GM19351 (cell line): Measurements from ENCODE around the gene TRIM43.
"Not testable (repeated sequence)": the region's sequence is repeated elsewhere in the genome, so short reads cannot be mapped to it uniquely, and the experiment has no call there.

Source experiments
- ATAC-seq: cut with Tn5 transposase; IDR thresholded peaks from one replicate; pipeline ENCODE4 v1.9.1; 2021; ENCODE audit warnings: mild to moderate bottlenecking, moderate library complexity; ENCODE audit not compliant: unreplicated experiment

TRIM43 gene

DNA sequence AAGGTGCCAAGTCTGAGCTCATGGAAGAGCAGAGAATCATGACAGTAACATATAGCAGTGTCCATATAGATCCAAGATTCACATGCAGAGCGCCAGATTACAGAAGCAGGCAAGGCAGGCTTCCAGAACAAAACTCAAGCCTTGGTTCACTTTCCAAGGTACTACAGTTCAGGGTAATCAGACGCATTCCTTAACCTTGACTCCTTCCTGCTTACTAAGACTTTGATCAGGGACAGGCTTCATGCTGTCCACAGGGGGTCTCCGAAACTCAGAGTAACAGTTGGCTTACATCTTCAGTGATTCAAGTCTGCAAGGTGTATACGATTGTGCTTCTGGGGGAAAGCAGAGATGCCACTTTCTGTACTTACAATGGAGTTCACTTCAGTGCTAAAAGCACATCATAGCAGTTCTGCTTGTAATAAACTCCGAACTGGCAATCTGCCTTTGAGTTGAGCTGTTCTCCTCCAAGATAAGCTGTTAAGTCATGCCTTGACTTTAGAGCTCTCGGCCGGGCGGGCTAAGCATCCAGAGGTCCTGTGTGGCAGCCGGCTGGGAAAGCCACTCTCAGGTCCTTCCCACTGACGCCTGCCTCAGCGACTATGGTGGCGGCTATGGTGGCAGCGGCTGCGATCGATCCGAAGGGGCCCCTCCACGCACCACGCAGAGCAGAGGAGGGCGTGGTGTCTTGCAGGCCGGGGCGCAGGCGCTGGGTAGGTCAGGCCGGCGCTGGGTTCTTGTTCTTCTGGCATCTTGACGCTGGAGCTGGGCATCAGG lies 48.9 kb downstream of the TRIM43 start:
- not testable (repeated sequence) for ATAC-seq

DNA sequence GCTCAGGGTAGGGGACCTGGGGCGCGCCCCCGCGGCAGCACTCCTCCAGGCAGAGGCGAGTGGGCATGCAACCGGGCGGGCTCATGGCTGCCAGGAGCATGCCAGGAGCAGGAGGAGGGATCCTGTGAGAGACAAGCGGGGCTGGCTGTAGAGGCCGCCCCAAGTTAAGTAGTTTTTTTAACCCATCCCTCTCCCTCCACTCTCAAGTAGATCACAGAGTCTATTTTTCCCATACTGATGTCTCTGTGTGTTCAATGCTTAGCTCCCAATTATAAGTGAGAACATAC lies 49.4 kb downstream of the TRIM43 start:
- ATAC-seq, result not testable (repeated sequence)

DNA sequence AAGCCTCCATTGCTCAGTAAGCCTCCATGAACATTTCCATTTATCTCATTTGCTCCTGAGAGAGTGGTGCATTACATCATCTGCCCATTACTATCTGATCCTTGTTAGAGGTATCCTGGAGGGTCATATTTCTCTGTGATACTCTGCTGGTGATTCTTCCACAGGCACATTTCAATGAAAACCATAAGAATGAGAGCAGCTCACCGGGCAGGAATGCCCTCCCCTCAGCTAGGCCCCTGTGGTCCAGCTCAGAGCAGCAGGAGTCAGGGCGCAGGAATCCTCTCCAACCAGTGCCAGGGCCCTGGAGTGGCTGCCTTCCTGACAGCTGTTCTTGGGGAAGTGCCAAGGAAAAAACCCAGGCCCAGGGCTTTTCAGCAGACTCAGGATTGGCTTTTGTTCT lies 50.0 kb downstream of the TRIM43 start:
- not testable (repeated sequence) for ATAC-seq

DNA sequence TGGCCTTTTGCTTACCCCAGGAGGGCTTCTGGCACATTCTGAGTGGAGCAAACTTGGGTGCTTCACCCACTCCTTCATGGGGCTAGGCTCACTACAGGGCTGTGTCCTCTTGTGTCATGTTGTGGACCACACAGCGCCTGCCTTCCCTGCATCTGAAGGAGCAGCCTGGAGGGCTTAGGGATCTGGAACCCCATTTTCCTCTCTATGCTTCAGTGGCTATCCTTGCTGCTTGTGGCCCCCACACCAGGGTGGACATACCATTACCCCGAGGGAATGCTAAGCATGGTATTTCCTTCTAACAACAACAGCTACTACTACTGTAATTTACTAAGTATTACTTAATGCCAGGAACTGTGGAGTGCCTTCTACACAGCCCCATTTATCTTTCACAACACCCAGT lies 50.6 kb downstream of the TRIM43 start:
- ATAC-seq, result not testable (repeated sequence)

DNA sequence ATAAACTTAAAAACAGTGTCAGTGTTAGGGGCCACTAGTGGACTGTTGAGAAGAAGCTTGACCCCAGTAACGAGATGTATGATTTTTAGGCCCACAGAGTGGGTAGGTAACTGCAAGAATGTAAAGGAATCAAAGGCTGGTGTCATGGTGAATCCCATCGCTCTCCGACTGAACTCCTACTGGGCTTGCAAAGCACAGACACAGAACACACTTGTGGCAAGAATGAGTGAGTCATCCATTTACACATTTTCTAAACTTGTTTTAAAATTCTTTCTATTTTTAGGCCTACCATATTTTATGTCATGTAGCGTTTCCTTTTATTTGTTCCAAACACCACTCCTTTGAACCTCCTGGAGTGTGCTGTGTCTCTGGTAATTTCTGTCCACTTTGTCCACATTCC lies 51.1 kb downstream of the TRIM43 start:
- not testable (repeated sequence) for ATAC-seq

DNA sequence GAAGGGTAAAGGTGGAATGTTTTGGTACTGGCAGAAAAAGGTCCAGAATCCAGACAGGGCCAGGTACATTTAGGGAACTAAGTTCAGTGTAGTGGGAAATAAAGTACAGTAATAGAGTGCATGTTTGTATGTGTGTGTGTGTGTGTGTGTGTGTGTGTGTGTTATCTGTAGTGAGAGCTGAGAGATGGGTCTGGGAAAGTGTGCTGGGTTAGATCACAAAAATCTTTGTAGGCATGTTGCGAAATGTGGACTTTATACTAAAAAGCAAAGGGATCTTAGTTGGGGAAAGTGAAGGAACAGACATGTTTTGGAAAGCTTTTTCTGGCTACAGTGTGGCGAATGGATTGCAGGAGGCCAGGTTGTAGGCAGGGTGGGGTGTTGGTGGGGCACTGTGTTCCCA lies 53.5 kb downstream of the TRIM43 start:
- ATAC-seq, result not testable (repeated sequence)

DNA sequence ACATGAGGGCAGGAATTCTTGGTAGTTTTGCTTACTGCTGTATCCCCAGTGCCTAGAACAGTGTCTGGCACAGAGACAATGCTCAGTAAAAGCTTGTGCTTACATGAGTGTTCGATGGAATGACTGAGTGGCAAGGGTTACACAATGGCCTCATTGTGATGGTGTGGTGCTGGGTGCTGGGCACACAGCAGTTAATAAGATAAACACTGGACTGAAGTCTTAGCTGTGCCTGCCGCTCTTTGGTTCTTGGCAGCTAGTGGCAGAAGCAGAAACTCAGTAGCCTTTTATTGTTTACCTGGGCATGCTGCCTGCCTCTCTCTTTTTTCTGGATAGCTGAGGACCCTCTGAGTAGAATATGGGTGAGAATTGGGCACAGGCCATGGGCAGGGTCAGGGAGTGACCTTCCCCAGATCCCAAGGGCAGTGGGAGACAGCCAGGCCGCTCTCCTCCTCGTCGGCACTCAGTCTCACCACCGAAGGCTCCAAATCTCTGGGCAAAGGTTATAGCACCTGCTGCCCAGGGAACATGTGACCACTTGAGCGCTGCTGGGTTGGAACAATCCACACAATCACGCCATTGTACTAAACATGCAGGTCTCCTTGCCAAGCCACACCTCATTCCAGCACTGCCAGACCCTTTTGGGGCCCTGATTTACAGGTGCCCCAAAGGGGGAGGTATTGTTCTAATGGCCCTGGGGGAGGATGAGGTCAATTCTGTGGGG lies 54.6 kb downstream of the TRIM43 start:
- not testable (repeated sequence) for ATAC-seq

DNA sequence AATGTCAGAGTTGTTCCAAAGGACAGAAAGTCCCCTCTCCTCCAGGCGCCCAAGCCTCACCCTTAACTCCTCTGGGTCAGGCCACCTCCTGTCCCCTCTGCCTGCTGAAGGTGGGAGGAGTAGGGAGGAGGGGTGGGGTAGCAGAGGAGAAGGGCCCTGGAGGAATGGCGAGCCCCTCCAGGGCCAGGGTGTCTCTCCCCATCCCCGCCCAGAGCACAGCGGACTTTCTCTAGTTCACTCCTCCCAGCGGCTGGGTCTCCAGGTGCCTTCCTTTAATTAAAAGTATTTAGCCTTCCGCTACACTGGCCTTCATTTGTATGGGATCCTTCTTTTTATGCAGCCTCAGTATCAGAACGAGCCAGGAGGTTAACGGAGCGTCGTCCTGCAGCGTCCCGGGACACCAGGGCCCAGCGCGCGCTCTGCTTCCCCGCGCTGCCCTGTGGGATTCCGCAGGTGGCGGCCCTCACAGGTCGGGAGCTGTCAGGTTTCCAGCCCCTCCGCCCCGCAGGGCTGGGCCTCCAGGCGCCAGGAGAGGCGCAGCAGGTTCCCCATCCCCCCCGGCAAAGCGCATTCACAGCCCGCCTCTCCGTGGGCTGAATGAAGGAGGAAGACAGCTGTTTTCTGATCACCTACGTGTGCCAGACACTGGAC lies 57.2 kb downstream of the TRIM43 start:
- ATAC-seq, result not testable (repeated sequence)
